GM19351 (cell line): ENCODE results near the gene CDCA5.

ENCODE experiments used
- ATAC-seq: cut with Tn5 transposase; IDR thresholded peaks from one replicate; pipeline ENCODE4 v1.9.1; 2021; ENCODE audit warnings: mild to moderate bottlenecking, moderate library complexity; ENCODE audit not compliant: unreplicated experiment

CDCA5 gene

GRCh38 chr11:65107751-65108468 lies 24.1 kb upstream of the CDCA5 start:
- no peak for ATAC-seq

- ATAC-seq = no peak
These were observed 23.2 kb upstream of the CDCA5 start for GRCh38 chr11:65107078-65107477.

GRCh38 chr11:65104628-65105027 lies 20.8 kb upstream of the CDCA5 start:
- ATAC-seq = no peak

- no peak for ATAC-seq
These were observed 19.6 kb upstream of the CDCA5 start for GRCh38 chr11:65103476-65103875.

GRCh38 chr11:65102142-65103095 lies 18.6 kb upstream of the CDCA5 start:
- ATAC-seq = no peak

- no peak for ATAC-seq
These were observed 17.0 kb upstream of the CDCA5 start for GRCh38 chr11:65100674-65101350.

GRCh38 chr11:65096926-65097325 lies 13.1 kb upstream of the CDCA5 start:
- ATAC-seq = no peak

- peak; percentile 92 for ATAC-seq
These were observed 12.3 kb upstream of the CDCA5 start, which contains the start of gene VPS51 for GRCh38 chr11:65095974-65096806. TSS of gene VPS51 (plus strand) at chr11:65096214. CDS start at chr11:65096251, 37 bp downstream.

GRCh38 chr11:65095427-65095826 lies 11.6 kb upstream of the CDCA5 start:
- no peak for ATAC-seq

- no peak for ATAC-seq
These were observed 6.8 kb upstream of the CDCA5 start for GRCh38 chr11:65090628-65091027.

GRCh38 chr11:65089621-65090020 lies 5.8 kb upstream of the CDCA5 start:
- no peak for ATAC-seq

- ATAC-seq = no peak
These were observed 4.0 kb upstream of the CDCA5 start for GRCh38 chr11:65087827-65088226.

- ATAC-seq = no peak
These were observed 3.4 kb upstream of the CDCA5 start for GRCh38 chr11:65087216-65087615.

- no peak for ATAC-seq
These were observed 3.0 kb upstream of the CDCA5 start for GRCh38 chr11:65086809-65087208.

GRCh38 chr11:65085446-65085845 lies 1.6 kb upstream of the CDCA5 start:
- no peak for ATAC-seq

GRCh38 chr11:65084598-65085375 lies 947 bp upstream of the CDCA5 start:
- no peak for ATAC-seq

GRCh38 chr11:65083134-65083833 lies 556 bp downstream of the CDCA5 start:
- peak; percentile 16 for ATAC-seq

GRCh38 chr11:65078786-65079342 lies 5.0 kb downstream of the CDCA5 start:
- no peak for ATAC-seq

GRCh38 chr11:65078151-65078550 lies 5.7 kb downstream of the CDCA5 start:
- no peak for ATAC-seq
